Vagina (tissue), 2 donors: Measurements from ENCODE around the gene PLXNA1. TPM values are rescaled to one million over a fixed set of nuclear protein-coding genes. Genes with fewer than 3 reads are reported as not detected.

Source experiments
- DNase-seq, 2 donors: peaks; one replicate each; pipeline ENCODE4 v3.0.0-alpha.2; 2017; ENCODE audit errors: extremely low spot score in 2 of 2
- H3K27ac ChIP-seq: fragments of 200-600 bp; sonication (generic); one replicate; pipeline ENCODE4 v1.5.1; 2019
- H3K27me3 ChIP-seq: fragments of 200-600 bp; sonication (generic); one replicate; pipeline ENCODE4 v1.5.1; 2019
- H3K36me3 ChIP-seq, 2 donors: fragments of 200-600 bp; sonication (generic); one replicate each; pipeline ENCODE4 v1.5.1; 2017 to 2019
- H3K4me1 ChIP-seq: fragments of 200-600 bp; sonication (generic); one replicate; pipeline ENCODE4 v1.5.1; 2019
- H3K4me3 ChIP-seq, 2 donors: fragments of 200-600 bp; sonication (generic); 1 replicate in 1 of 2; 2 replicates in 1 of 2; pipeline ENCODE4 v1.5.1; 2016 to 2019
- H3K9me3 ChIP-seq: fragments of 200-600 bp; sonication (generic); one replicate; pipeline ENCODE4 v1.5.1; 2019
- POLR2A ChIP-seq, 2 donors: fragments of 450-650 bp; IDR thresholded peaks; one replicate each; pipeline ENCODE4 v1.6.1; 2017; ENCODE audit warnings: antibody characterized with exemption in 2 of 2, mild to moderate bottlenecking in 2 of 2, moderate library complexity in 2 of 2
- POLR2AphosphoS5 ChIP-seq, 2 donors: sonication (generic); formaldehyde crosslinking; IDR thresholded peaks; one replicate each; pipeline ENCODE4 v1.9.0; 2017; ENCODE audit warnings: antibody characterized with exemption in 2 of 2, mild to moderate bottlenecking in 2 of 2, low read depth in 1 of 2; ENCODE audit not compliant: insufficient read depth in 1 of 2
- intact Hi-C: fragments of 100-400 bp; cut with DNase I; formaldehyde crosslinking; loops from one replicate; pipeline ENCODE4 v1.15.1; 2023
- total RNA-seq: library from RNA; depleted of rRNA; stranded (reverse); fragments of >200 nt; gene quantifications from one replicate; pipeline ENCODE4 v1.2.3, GENCODE V29; 2016
- TF ChIP-seq, protein P1 (sequence below), 3 experiments: fragments of 450-650 bp in 2 of 3; fragments of 200-600 bp in 1 of 3; sonication (generic) in 1 of 3; IDR thresholded peaks; one replicate each; pipeline ENCODE4 v1.5.1; 2017 to 2019; ENCODE audit warnings: antibody characterized with exemption in 3 of 3, mild to moderate bottlenecking in 2 of 3, moderate library complexity in 2 of 3

The PLXNA1 gene
- total RNA-seq, 1 donor from 2014 or later = 31.4 TPM

DNA sequence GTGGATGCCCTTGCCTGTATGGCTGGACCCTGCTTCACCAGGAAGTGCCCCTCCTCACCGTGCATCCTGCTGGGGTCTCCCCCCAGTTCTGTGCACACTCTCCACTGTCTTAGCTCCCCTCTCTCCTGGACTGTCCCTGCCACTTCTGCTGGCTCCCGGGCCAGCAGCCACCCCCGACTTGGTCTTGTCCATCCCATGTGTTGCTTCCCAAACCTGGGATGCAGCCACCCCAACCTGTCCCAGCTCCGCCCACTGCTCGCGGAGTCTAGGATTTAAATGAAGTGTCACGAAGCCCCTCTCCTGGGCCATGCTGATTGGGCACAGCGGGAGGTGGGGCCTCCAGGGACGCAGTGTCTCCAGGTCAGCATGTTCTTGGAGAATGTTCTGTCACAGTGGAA, 48.5 kb downstream of the PLXNA1 start:
- no peaks in the 10 kb centered on the region for H3K9me3 ChIP-seq
- H3K4me3 ChIP-seq = no peak overlapping the region
- no peak overlapping the region for H3K27ac ChIP-seq
- TF ChIP-seq POLR2A (IDR thresholded peaks at IDR 0.05) (no peak), POLR2AphosphoS5 (IDR thresholded peaks at IDR 0.05; ENCODE audit: insufficient read depth in 1 of 2, low read depth in 1 of 2) (no peak)
- TF ChIP-seq, protein P1, sequence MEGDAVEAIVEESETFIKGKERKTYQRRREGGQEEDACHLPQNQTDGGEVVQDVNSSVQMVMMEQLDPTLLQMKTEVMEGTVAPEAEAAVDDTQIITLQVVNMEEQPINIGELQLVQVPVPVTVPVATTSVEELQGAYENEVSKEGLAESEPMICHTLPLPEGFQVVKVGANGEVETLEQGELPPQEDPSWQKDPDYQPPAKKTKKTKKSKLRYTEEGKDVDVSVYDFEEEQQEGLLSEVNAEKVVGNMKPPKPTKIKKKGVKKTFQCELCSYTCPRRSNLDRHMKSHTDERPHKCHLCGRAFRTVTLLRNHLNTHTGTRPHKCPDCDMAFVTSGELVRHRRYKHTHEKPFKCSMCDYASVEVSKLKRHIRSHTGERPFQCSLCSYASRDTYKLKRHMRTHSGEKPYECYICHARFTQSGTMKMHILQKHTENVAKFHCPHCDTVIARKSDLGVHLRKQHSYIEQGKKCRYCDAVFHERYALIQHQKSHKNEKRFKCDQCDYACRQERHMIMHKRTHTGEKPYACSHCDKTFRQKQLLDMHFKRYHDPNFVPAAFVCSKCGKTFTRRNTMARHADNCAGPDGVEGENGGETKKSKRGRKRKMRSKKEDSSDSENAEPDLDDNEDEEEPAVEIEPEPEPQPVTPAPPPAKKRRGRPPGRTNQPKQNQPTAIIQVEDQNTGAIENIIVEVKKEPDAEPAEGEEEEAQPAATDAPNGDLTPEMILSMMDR (IDR thresholded peaks at IDR 0.05) = no peak
- peaks cover 0 to 59% of the 10 kb centered on the region in 2 donors for H3K36me3 ChIP-seq
- DNase-seq = no peak
- H3K27me3 ChIP-seq = no peaks in the 10 kb centered on the region
- peaks cover 11% of the 10 kb centered on the region for H3K4me1 ChIP-seq
- intact Hi-C loops = no loop called here

DNA sequence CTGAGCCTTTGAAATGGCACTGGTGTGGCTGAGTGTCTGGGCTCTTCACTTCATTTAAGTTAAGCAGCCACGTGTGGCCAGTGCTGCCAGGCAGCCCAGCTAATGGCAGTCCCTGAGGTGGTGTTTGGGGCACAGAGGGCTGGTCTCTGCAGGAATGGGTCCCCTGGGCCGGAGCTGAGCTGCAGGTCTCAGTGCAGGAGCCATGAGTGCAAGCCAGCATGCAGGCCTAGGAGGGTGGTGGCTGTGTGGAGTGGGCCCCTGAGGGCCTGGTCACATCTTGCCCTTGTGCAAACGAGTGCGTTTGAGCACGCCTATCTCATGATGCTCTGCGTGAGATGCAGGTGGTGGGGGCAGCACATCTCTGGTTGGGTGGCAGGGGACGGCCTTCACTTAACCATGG, 48.9 kb downstream of the PLXNA1 start:
- no peak for TF ChIP-seq POLR2A (IDR thresholded peaks at IDR 0.05)
- TF ChIP-seq POLR2AphosphoS5 (IDR thresholded peaks at IDR 0.05; ENCODE audit: insufficient read depth in 1 of 2, low read depth in 1 of 2) = no peak
- TF ChIP-seq, protein P1 (IDR thresholded peaks at IDR 0.05) = no peak
- H3K9me3 ChIP-seq = no peaks in the 10 kb centered on the region
- no peak overlapping the region for H3K27ac ChIP-seq
- intact Hi-C loops = no loop called here
- H3K4me1 ChIP-seq = peaks cover 11% of the 10 kb centered on the region
- H3K27me3 ChIP-seq = no peaks in the 10 kb centered on the region
- DNase-seq = no peak
- H3K4me3 ChIP-seq = no peak overlapping the region
- peaks cover 0 to 56% of the 10 kb centered on the region in 2 donors for H3K36me3 ChIP-seq

DNA sequence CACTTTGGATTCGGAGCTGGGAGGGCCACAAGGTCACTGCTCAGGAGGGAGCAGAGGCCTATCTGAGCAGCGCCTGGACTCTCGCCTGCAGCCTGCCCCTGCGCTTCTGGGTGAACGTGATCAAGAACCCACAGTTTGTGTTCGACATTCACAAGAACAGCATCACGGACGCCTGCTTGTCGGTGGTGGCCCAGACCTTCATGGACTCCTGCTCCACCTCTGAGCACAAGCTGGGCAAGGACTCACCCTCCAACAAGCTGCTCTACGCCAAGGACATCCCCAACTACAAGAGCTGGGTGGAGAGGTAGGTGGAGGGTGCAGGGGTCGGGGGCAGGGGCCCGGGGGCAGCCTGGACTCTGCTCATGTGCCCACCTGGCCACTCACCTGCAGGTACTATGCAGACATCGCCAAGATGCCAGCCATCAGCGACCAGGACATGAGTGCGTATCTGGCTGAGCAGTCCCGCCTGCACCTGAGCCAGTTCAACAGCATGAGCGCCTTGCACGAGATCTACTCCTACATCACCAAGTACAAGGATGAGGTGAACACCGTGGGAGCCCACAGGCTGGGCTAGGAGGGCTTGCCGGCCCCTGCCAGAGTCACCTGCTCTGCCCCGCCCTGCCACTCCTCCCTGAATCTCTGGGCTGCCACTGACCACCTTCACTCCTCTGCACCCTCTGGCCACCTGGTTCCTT, 49.5 kb downstream of the PLXNA1 start:
- TF ChIP-seq POLR2AphosphoS5 (IDR thresholded peaks at IDR 0.05; ENCODE audit: insufficient read depth in 1 of 2, low read depth in 1 of 2) = no peak
- TF ChIP-seq, protein P1 (IDR thresholded peaks at IDR 0.05) = no peak
- TF ChIP-seq POLR2A (IDR thresholded peaks at IDR 0.05) = no peak

More for the DNA sequence above, 49.5 kb downstream of the PLXNA1 start:
- Histone ChIP-seq H3K4me3 (no peak overlapping the region), H3K27me3 (no peaks in the 10 kb centered on the region), H3K9me3 (no peaks in the 10 kb centered on the region), H3K27ac (no peak overlapping the region), H3K36me3 (peaks cover 0 to 56% of the 10 kb centered on the region in 2 donors), H3K4me1 (peaks cover 16% of the 10 kb centered on the region)
- intact Hi-C loops = no loop called here
- DNase-seq = no peak

Other genes starting within 250 kb of the PLXNA1 start
- gene PRR23E, start 210.0 kb downstream of the PLXNA1 start, total RNA-seq = not detected